ENCODE data around the gene SYT3.

The SYT3 gene

GRCh38 chr19:50629801-50630200 is 9.9 kb downstream of the SYT3 start:
- H3K27me3 ChIP-seq (ENCODE audit: insufficient read depth, low read depth, severe bottlenecking), result no peaks in the 10 kb centered on the region

GRCh38 chr19:50629194-50629593 is 10.5 kb downstream of the SYT3 start:
- H3K4me3 ChIP-seq (ENCODE audit: low read depth, low read length), result no peak overlapping the region
- no peak for TF ChIP-seq CTCF (IDR thresholded peaks at IDR 0.05; ENCODE audit: low read depth, low read length)
- H3K27me3 ChIP-seq (ENCODE audit: insufficient read depth, low read depth, severe bottlenecking), result no peaks in the 10 kb centered on the region
- H3K9me3 ChIP-seq (ENCODE audit: severe bottlenecking), result peaks cover 2% of the 10 kb centered on the region
- DNase-seq, result no peak
- H3K27ac ChIP-seq, result no peak overlapping the region
- no peaks in the 10 kb centered on the region for H3K36me3 ChIP-seq

More at GRCh38 chr19:50629801-50630200, 9.9 kb downstream of the SYT3 start:
- no peak overlapping the region for H3K4me3 ChIP-seq (ENCODE audit: low read depth, low read length)
- no peak for TF ChIP-seq CTCF (IDR thresholded peaks at IDR 0.05; ENCODE audit: low read depth, low read length)
- H3K36me3 ChIP-seq, result no peaks in the 10 kb centered on the region
- H3K9me3 ChIP-seq (ENCODE audit: severe bottlenecking), result peaks cover 3% of the 10 kb centered on the region
- DNase-seq, result no peak
- no peak overlapping the region for H3K27ac ChIP-seq

GRCh38 chr19:50628551-50628950 is 11.1 kb downstream of the SYT3 start:
- Histone ChIP-seq H3K27ac (no peak overlapping the region), H3K4me3 (ENCODE audit: low read depth, low read length) (no peak overlapping the region), H3K27me3 (ENCODE audit: insufficient read depth, low read depth, severe bottlenecking) (no peaks in the 10 kb centered on the region), H3K9me3 (ENCODE audit: severe bottlenecking) (no peaks in the 10 kb centered on the region), H3K36me3 (no peaks in the 10 kb centered on the region)
- DNase-seq, result no peak
- no peak for TF ChIP-seq CTCF (IDR thresholded peaks at IDR 0.05; ENCODE audit: low read depth, low read length)

GRCh38 chr19:50628146-50628545 is 11.5 kb downstream of the SYT3 start:
- Histone ChIP-seq H3K27me3 (ENCODE audit: insufficient read depth, low read depth, severe bottlenecking) (no peaks in the 10 kb centered on the region), H3K27ac (no peak overlapping the region), H3K36me3 (no peaks in the 10 kb centered on the region), H3K4me3 (ENCODE audit: low read depth, low read length) (no peak overlapping the region), H3K9me3 (ENCODE audit: severe bottlenecking) (no peaks in the 10 kb centered on the region)
- TF ChIP-seq CTCF (IDR thresholded peaks at IDR 0.05; ENCODE audit: low read depth, low read length), result no peak
- no peak for DNase-seq

- Histone ChIP-seq H3K4me3 (ENCODE audit: low read depth, low read length) (no peak overlapping the region), H3K9me3 (ENCODE audit: severe bottlenecking) (no peaks in the 10 kb centered on the region), H3K27ac (no peak overlapping the region), H3K36me3 (no peaks in the 10 kb centered on the region), H3K27me3 (ENCODE audit: insufficient read depth, low read depth, severe bottlenecking) (no peaks in the 10 kb centered on the region)
- TF ChIP-seq CTCF (IDR thresholded peaks at IDR 0.05; ENCODE audit: low read depth, low read length), result no peak
- DNase-seq, result no peak
Measured at GRCh38 chr19:50626795-50627194, 12.9 kb downstream of the SYT3 start.

GRCh38 chr19:50626011-50626410 is 13.7 kb downstream of the SYT3 start:
- Histone ChIP-seq H3K36me3 (no peaks in the 10 kb centered on the region), H3K9me3 (ENCODE audit: severe bottlenecking) (no peaks in the 10 kb centered on the region), H3K27me3 (ENCODE audit: insufficient read depth, low read depth, severe bottlenecking) (no peaks in the 10 kb centered on the region), H3K4me3 (ENCODE audit: low read depth, low read length) (no peak overlapping the region), H3K27ac (no peak overlapping the region)
- no peak for TF ChIP-seq CTCF (IDR thresholded peaks at IDR 0.05; ENCODE audit: low read depth, low read length)
- no peak for DNase-seq

All from WERI-Rb-1 (cell line).